ENCODE results near the gene AATK. TPM values are rescaled to one million over a fixed set of nuclear protein-coding genes. Genes with fewer than 3 reads are reported as not detected.

Gene AATK
- total and polyA plus RNA-seq, 2 of the 13 experiments (the other 11 are each of a cell fraction or from before 2014, with no cell fraction given) = 2.9 to 8.4 TPM

- TF ChIP-seq PBX3 (CRISPR knock-in tag; IDR thresholded peaks at IDR 0.05; ENCODE audit: borderline replicate concordance) (no peak), REPIN1 (CRISPR knock-in tag; IDR thresholded peaks at IDR 0.05; ENCODE audit: borderline replicate concordance, low read depth) (peak; percentile 56; the same call in 1 of the 2 replicates), POGK (CRISPR knock-in tag; conservative IDR thresholded peaks at IDR 0.05) (peak; percentile 86), ZNF331 (CRISPR knock-in tag; IDR thresholded peaks at IDR 0.05) (peak; percentile 81), ZIK1 (CRISPR knock-in tag; IDR thresholded peaks at IDR 0.05; ENCODE audit: borderline replicate concordance, low read depth) (no peak), ZNF224 (CRISPR knock-in tag; IDR thresholded peaks at IDR 0.05) (0 out of 2 replicates have a peak, but pooled peaks have one; percentile 53), KAT8 (CRISPR knock-in tag; IDR thresholded peaks at IDR 0.05) (0 out of 2 replicates have a peak, but pooled peaks have one; percentile 43), ZBTB2 (CRISPR knock-in tag; IDR thresholded peaks at IDR 0.05; ENCODE audit: low read depth) (no peak), DR1 (CRISPR knock-in tag; IDR thresholded peaks at IDR 0.05) (no peak), ZMYM3 (CRISPR knock-in tag; IDR thresholded peaks at IDR 0.05) (no peak), HOXA7 (CRISPR knock-in tag; IDR thresholded peaks at IDR 0.05) (no peak), YEATS2 (CRISPR knock-in tag; IDR thresholded peaks at IDR 0.05; ENCODE audit: borderline replicate concordance) (no peak; the same call in 1 of the 2 replicates), ZNF652 (CRISPR knock-in tag; IDR thresholded peaks at IDR 0.05; ENCODE audit: borderline replicate concordance, low read depth) (0 out of 2 replicates have a peak, but pooled peaks have one; percentile 8), ZNF879 (CRISPR knock-in tag; IDR thresholded peaks at IDR 0.05) (no peak), DRAP1 (CRISPR knock-in tag; IDR thresholded peaks at IDR 0.05) (0 out of 2 replicates have a peak, but pooled peaks have one; percentile 28), ZNF138 (CRISPR knock-in tag; IDR thresholded peaks at IDR 0.05; ENCODE audit: low read depth) (no peak), JUND (CRISPR knock-in tag; IDR thresholded peaks at IDR 0.05) (no peak), TFE3 (CRISPR knock-in tag; IDR thresholded peaks at IDR 0.05) (0 out of 2 replicates have a peak, but pooled peaks have one; percentile 7), ZXDC (CRISPR knock-in tag; IDR thresholded peaks at IDR 0.05) (no peak)
These were observed 23.5 kb downstream of the AATK start (continued) for GRCh38 chr17:81142301-81143199.

All from HepG2 (cell line).